OCI-LY7 (cell line): ENCODE measurements around the gene PRR16. TPM values are rescaled to one million over a fixed set of nuclear protein-coding genes. Genes with fewer than 3 reads are reported as not detected.

Experiments
- BruUV-seq: library from RNA; stranded (reverse); fragments of 400-500 nt; replicated peaks from 2 replicates; lab custom pipeline; 2021; lab: Mats Ljungman, UMichigan
- CTCF ChIA-PET: fragments of 300-600 bp; sonication (Branson Sonifier 250); formaldehyde crosslinking; loops from one replicate; lab custom pipeline; 2022; ENCODE audit warnings: antibody characterized with exemption; ENCODE audit not compliant: unreplicated experiment; lab: Charles Lee
- POLR2A ChIA-PET: fragments of 300-600 bp; sonication (Branson Sonifier 250); formaldehyde crosslinking; loops from one replicate; lab custom pipeline; 2022; ENCODE audit warnings: antibody characterized with exemption; lab: Charles Lee
- DNase-seq: peaks from one replicate; pipeline ENCODE4 v3.0.0-alpha.2; 2015; ENCODE audit warnings: low spot score
- H2AFZ ChIP-seq: fragments of 200-600 bp; sonication (generic), shearing (Covaris generic); 2 replicates; pipeline ENCODE4 v1.6.1; 2014; ENCODE audit warnings: mild to moderate bottlenecking, antibody characterized with exemption, low read length, moderate library complexity
- H3K27ac ChIP-seq: fragments of 200-600 bp; sonication (generic); 2 replicates; pipeline ENCODE4 v1.5.1; 2014; ENCODE audit warnings: mixed run types, low read depth, mild to moderate bottlenecking, moderate library complexity, low read length, inconsistent platforms; ENCODE audit not compliant: poor library complexity, severe bottlenecking
- H3K36me3 ChIP-seq: fragments of 200-600 bp; sonication (generic); 2 replicates; pipeline ENCODE4 v1.6.1; 2014; ENCODE audit warnings: mild to moderate bottlenecking, antibody characterized with exemption, low read length, moderate library complexity, mixed read lengths; ENCODE audit not compliant: insufficient read depth
- H3K4me1 ChIP-seq: fragments of 200-600 bp; sonication (generic); 2 replicates; pipeline ENCODE4 v1.5.1; 2014; ENCODE audit warnings: mild to moderate bottlenecking, low read length; ENCODE audit not compliant: insufficient read depth, poor library complexity, severe bottlenecking
- H3K4me2 ChIP-seq: fragments of 200-600 bp; sonication (generic); 2 replicates; pipeline ENCODE4 v1.6.1; 2014; ENCODE audit warnings: mild to moderate bottlenecking, low read length
- H3K4me3 ChIP-seq: fragments of 200-600 bp; sonication (generic); 2 replicates; pipeline ENCODE4 v1.5.1; 2014; ENCODE audit warnings: mild to moderate bottlenecking, low read depth, low read length; ENCODE audit not compliant: poor library complexity, severe bottlenecking
- H3K79me2 ChIP-seq: fragments of 200-600 bp; sonication (generic); 2 replicates; pipeline ENCODE4 v1.6.1; 2016; ENCODE audit warnings: low read depth, mild to moderate bottlenecking, low read length, moderate library complexity, mixed read lengths; ENCODE audit not compliant: insufficient read depth
- H3K9me2 ChIP-seq: fragments of 200-600 bp; sonication (generic); 2 replicates; pipeline ENCODE4 v1.6.1; 2016; ENCODE audit warnings: mild to moderate bottlenecking, low read length, mixed read lengths; ENCODE audit not compliant: insufficient read depth
- H3K9me3 ChIP-seq: fragments of 200-600 bp; sonication (generic); 2 replicates; pipeline ENCODE4 v1.6.1; 2014; ENCODE audit warnings: mild to moderate bottlenecking, mixed run types, low read length, mixed read lengths
- H4K20me1 ChIP-seq: fragments of 200-600 bp; sonication (generic); 2 replicates; pipeline ENCODE4 v1.6.1; 2014; ENCODE audit warnings: mild to moderate bottlenecking, antibody characterized with exemption, low read length, moderate library complexity, mixed read lengths; ENCODE audit not compliant: insufficient read depth
- CTCF ChIP-seq: fragments of 200-600 bp; sonication (generic); conservative IDR thresholded peaks from 2 replicates; pipeline ENCODE4 v1.5.1; 2014; ENCODE audit warnings: mild to moderate bottlenecking, antibody characterized with exemption, low read length, moderate library complexity, mixed read lengths
- EZH2phosphoT487 ChIP-seq: fragments of 200-600 bp; sonication (generic); IDR thresholded peaks from 2 replicates; pipeline ENCODE4 v1.6.1; 2018; ENCODE audit warnings: low read depth, borderline replicate concordance, mild to moderate bottlenecking, mixed run types, antibody characterized with exemption, low read length, moderate library complexity, mixed read lengths
- intact Hi-C: fragments of 100-400 bp; cut with micrococcal nuclease; formaldehyde crosslinking; loops from one replicate; pipeline ENCODE4 v1.10.0; 2022; ENCODE audit not compliant: unreplicated experiment
- total RNA-seq, 2 experiments: library from RNA; depleted of rRNA in 1 of 2; stranded (reverse); fragments of >200 nt in 1 of 2; shearing (Covaris generic) in 1 of 2; gene quantifications; 2 replicates each; pipeline ENCODE4 v1.2.3, GENCODE V29; 2014 to 2022

Gene PRR16
- total RNA-seq, 2 experiments from 2014 or later: not detected

- ChIA-PET CTCF (no interaction called here), POLR2A (interaction anchor here (1.1 kb wide), 1 partner anchor 20 kb away, joined by 3 read pairs; no protein-coding TSS in a partner anchor)
- Histone ChIP-seq H2AFZ (no peak overlapping the region), H3K9me3 (no peaks in the 10 kb centered on the region), H3K79me2 (no peaks in the 10 kb centered on the region), H3K4me2 (no peak overlapping the region), H3K4me3 (no peak overlapping the region), H3K4me1 (no peaks in the 10 kb centered on the region), H3K9me2 (no peaks in the 10 kb centered on the region), H3K27ac (no peak overlapping the region), H4K20me1 (no peaks in the 10 kb centered on the region), H3K36me3 (no peaks in the 10 kb centered on the region)
- TF ChIP-seq CTCF (no peak), EZH2phosphoT487 (no peak)
- intact Hi-C loops: no loop called here
- DNase-seq: no peak
- BruUV-seq: no TSS peak
Measured at GRCh38 chr5:120528609-120529008, 64.5 kb downstream of the PRR16 start.

- POLR2A ChIA-PET: interaction anchor here (0.6 kb wide), 1 partner anchor 73 kb away, joined by 3 read pairs; no protein-coding TSS in a partner anchor
- H3K27ac ChIP-seq: no peak overlapping the region
- no peak overlapping the region for H3K4me2 ChIP-seq
- CTCF ChIA-PET: no interaction called here
- H2AFZ ChIP-seq: no peak overlapping the region
- no peaks in the 10 kb centered on the region for H3K36me3 ChIP-seq
- no peaks in the 10 kb centered on the region for H4K20me1 ChIP-seq
- no TSS peak for BruUV-seq
- H3K79me2 ChIP-seq: no peaks in the 10 kb centered on the region
- H3K4me3 ChIP-seq: no peak overlapping the region
- H3K4me1 ChIP-seq: no peaks in the 10 kb centered on the region
- intact Hi-C loops: no loop called here
- no peaks in the 10 kb centered on the region for H3K9me3 ChIP-seq
- no peaks in the 10 kb centered on the region for H3K9me2 ChIP-seq
- TF ChIP-seq EZH2phosphoT487 (no peak), CTCF (no peak)
- no peak for DNase-seq
Measured at GRCh38 chr5:120529386-120529785, 65.3 kb downstream of the PRR16 start.

- intact Hi-C loops: no loop called here
- H3K36me3 ChIP-seq: no peaks in the 10 kb centered on the region
- no peak overlapping the region for H3K4me3 ChIP-seq
- TF ChIP-seq CTCF: no peak
- TF ChIP-seq EZH2phosphoT487: no peak
- H4K20me1 ChIP-seq: no peaks in the 10 kb centered on the region
- ChIA-PET POLR2A (no interaction called here), CTCF (no interaction called here)
- H3K4me1 ChIP-seq: no peaks in the 10 kb centered on the region
- H3K9me3 ChIP-seq: no peaks in the 10 kb centered on the region
- H2AFZ ChIP-seq: no peak overlapping the region
- H3K4me2 ChIP-seq: no peak overlapping the region
- H3K9me2 ChIP-seq: no peaks in the 10 kb centered on the region
- DNase-seq: no peak
- no TSS peak for BruUV-seq
- no peak overlapping the region for H3K27ac ChIP-seq
- H3K79me2 ChIP-seq: no peaks in the 10 kb centered on the region
Measured at GRCh38 chr5:120531215-120531614, 67.1 kb downstream of the PRR16 start.
